ENCODE data around the gene LRPPRC. TPM values are rescaled to one million over a fixed set of nuclear protein-coding genes. Genes with fewer than 3 reads are reported as not detected.

Gene LRPPRC
- total and polyA plus RNA-seq, 9 of the 15 experiments (the other 6 are each of a cell fraction or from before 2014, with no cell fraction given), result 41.5 to 214 (median 138) TPM

DNA sequence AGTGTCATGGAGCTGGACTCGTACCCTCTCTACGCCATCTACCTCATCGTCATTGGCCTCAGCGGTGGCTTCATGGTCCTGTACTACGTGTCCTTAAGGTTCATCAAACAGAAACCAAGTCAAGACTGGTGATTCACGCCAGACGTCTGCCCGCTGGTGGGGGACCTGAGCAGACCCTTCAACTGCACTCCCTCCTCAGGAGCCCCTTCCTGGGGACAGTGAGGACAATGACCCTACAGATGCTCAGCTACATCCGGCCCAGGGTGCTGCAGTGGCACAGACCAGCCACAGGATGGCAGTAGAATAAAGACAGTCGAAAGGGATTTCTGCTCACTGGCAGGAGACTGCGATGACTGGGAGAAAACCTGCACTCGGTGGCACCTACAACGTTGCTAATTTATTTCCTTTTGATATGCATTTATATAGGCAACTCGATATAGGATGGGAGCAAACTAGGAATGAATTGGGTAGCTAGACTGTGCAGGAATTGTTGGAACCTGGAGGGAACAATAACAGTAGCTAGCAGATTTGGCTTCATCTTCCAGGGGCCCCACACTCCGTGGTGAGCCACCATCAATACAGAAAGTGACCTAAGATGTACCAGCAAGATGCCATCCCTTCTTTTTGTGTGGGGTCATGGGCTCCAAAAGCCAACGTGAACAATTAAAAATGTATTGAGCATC is 117.9 kb downstream of the LRPPRC start (continued):
- TF ChIP-seq JUND (IDR thresholded peaks at IDR 0.05; ENCODE audit: borderline replicate concordance, low read depth, low read length) (peak; percentile 30; the same call in 1 of the 2 replicates), JUND (tag; IDR thresholded peaks at IDR 0.05; ENCODE audit: borderline replicate concordance, low read depth, low read length) (no peak), RAD21 (CRISPR knock-in tag; conservative IDR thresholded peaks at IDR 0.05 in 1 of 2, IDR thresholded peaks at IDR 0.05 in 1 of 2) (peak; percentile 76 to 89), ETV1 (tag; conservative IDR thresholded peaks at IDR 0.05; ENCODE audit: low read depth) (peak; percentile 95), CC2D1A (IDR thresholded peaks at IDR 0.05) (peak; percentile 39; the same call in 1 of the 2 replicates), TRIM28 (IDR thresholded peaks at IDR 0.05) (no peak)

DNA sequence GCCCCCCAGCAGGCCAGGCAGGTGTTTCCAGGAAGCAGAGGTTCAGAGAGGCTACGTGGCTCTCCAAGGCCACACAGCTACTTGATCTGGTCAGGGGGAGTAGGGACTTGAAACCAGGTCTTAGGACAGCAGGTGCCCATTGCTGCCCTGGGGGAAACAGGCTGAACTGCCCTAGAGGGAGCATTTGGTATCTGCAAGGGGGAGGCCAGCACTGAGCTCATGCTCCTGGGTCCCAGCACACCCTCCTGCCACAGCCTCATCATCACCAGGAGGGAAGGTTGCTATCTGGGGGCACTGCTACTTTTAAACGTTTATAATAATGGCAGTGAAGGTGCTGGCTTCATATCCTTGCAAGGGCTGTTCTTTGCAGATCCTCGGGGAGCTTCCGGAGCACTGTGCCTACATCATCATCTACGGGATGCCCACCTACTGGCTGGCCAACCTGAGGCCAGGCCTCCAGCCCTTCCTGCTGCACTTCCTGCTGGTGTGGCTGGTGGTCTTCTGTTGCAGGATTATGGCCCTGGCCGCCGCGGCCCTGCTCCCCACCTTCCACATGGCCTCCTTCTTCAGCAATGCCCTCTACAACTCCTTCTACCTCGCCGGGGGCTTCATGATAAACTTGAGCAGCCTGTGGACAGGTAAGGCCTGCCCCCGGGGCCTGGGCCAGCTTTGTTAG is 120.9 kb downstream of the LRPPRC start:
- in situ Hi-C loops (cut with MboI) (loop anchor here (5.0 kb wide), 1 partner anchor 273 kb away; no protein-coding TSS in a partner anchor), intact Hi-C loops (cut with micrococcal nuclease) (loop anchor here (5.0 to 10.0 kb wide), 4 partner anchors 73 to 1082 kb away; no protein-coding TSS in a partner anchor)
- WGBS (ENCODE audit: insufficient coverage, low coverage, missing lambda C conversion rate), result 6% methylated on average over 10 of the region's 11 CpGs
- TF ChIP-seq, protein P1, sequence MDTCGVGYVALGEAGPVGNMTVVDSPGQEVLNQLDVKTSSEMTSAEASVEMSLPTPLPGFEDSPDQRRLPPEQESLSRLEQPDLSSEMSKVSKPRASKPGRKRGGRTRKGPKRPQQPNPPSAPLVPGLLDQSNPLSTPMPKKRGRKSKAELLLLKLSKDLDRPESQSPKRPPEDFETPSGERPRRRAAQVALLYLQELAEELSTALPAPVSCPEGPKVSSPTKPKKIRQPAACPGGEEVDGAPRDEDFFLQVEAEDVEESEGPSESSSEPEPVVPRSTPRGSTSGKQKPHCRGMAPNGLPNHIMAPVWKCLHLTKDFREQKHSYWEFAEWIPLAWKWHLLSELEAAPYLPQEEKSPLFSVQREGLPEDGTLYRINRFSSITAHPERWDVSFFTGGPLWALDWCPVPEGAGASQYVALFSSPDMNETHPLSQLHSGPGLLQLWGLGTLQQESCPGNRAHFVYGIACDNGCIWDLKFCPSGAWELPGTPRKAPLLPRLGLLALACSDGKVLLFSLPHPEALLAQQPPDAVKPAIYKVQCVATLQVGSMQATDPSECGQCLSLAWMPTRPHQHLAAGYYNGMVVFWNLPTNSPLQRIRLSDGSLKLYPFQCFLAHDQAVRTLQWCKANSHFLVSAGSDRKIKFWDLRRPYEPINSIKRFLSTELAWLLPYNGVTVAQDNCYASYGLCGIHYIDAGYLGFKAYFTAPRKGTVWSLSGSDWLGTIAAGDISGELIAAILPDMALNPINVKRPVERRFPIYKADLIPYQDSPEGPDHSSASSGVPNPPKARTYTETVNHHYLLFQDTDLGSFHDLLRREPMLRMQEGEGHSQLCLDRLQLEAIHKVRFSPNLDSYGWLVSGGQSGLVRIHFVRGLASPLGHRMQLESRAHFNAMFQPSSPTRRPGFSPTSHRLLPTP (IDR thresholded peaks at IDR 0.05; ENCODE audit: borderline replicate concordance, extremely low read depth, insufficient read length), result no peak
- no peak for TF ChIP-seq HIVEP1 (CRISPR knock-in tag; IDR thresholded peaks at IDR 0.05)
- TF ChIP-seq ZNF24 (IDR thresholded peaks at IDR 0.05), result no peak
- TF ChIP-seq, protein P2, sequence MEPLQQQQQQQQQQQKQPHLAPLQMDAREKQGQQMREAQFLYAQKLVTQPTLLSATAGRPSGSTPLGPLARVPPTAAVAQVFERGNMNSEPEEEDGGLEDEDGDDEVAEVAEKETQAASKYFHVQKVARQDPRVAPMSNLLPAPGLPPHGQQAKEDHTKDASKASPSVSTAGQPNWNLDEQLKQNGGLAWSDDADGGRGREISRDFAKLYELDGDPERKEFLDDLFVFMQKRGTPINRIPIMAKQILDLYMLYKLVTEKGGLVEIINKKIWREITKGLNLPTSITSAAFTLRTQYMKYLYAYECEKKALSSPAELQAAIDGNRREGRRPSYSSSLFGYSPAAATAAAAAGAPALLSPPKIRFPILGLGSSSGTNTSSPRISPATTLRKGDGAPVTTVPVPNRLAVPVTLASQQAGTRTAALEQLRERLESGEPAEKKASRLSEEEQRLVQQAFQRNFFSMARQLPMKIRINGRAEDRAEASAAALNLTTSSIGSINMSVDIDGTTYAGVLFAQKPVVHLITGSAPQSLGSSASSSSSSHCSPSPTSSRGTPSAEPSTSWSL (CRISPR knock-in tag; IDR thresholded peaks at IDR 0.05; ENCODE audit: borderline replicate concordance), result no peak
- TF ChIP-seq FOXA3 (CRISPR knock-in tag; conservative IDR thresholded peaks at IDR 0.05 in 1 of 2, IDR thresholded peaks at IDR 0.05 in 1 of 2), result no peak
- no peak for TF ChIP-seq FOXK2 (conservative IDR thresholded peaks at IDR 0.05 in 1 of 2, IDR thresholded peaks at IDR 0.05 in 1 of 2; ENCODE audit: low read depth in 2 of 2)
- no peak for TF ChIP-seq STAT5A (IDR thresholded peaks at IDR 0.05; ENCODE audit: borderline replicate concordance, low read length)
- no peak for TF ChIP-seq NBN (IDR thresholded peaks at IDR 0.05; ENCODE audit: low read depth)
- no peak for TF ChIP-seq ZFX (CRISPR knock-in tag; IDR thresholded peaks at IDR 0.05)

More for the DNA sequence above, 120.9 kb downstream of the LRPPRC start:
- Histone ChIP-seq H3K9me3 (replicated peaks; ENCODE audit: control insufficient read depth, insufficient read depth, low read depth, low read length) (no peaks in the 10 kb centered on the region), H3K9me1 (ENCODE audit: control insufficient read depth, insufficient read depth, low read length) (no peaks in the 10 kb centered on the region), H3K9ac (ENCODE audit: insufficient read depth in 1 of 2, low read depth in 2 of 2, low read length in 2 of 2) (no peak overlapping the region), H3K27ac (ENCODE audit: extremely low read depth, low read depth, low read length) (no peak overlapping the region), H2AFZ (ENCODE audit: low read depth, low read length) (no peak overlapping the region), H3K4me2 (ENCODE audit: insufficient read depth, low read length) (no peak overlapping the region), H3K27me3 (ENCODE audit: control insufficient read depth in 2 of 2, insufficient read depth in 2 of 2, low read length in 2 of 2) (peaks cover 25 to 56% of the 10 kb centered on the region in 2 experiments; a peak in 4 of 5 replicates), H4K20me1 (replicated peaks; ENCODE audit: control insufficient read depth, insufficient read depth, low read length) (peaks cover 4% of the 10 kb centered on the region; the same call in 1 of the 2 replicates), H3K79me2 (ENCODE audit: control insufficient read depth, insufficient read depth, low read length) (no peaks in the 10 kb centered on the region), H3K4me1 (replicated peaks in 1 of 2; ENCODE audit: control insufficient read depth in 2 of 2, insufficient read depth in 2 of 2, low read length in 2 of 2) (no peaks in the 10 kb centered on the region), H3K36me3 (ENCODE audit: control insufficient read depth, insufficient read depth, low read length) (no peaks in the 10 kb centered on the region), H3K4me3 (no peak overlapping the region)
- BruUV-seq (replicated peaks), result no TSS peak
- POLR2A ChIA-PET, result interaction anchor here (1.0 kb wide), 1 partner anchor 33 kb away, joined by 4 read pairs; no protein-coding TSS in a partner anchor
- CTCF ChIA-PET (ENCODE audit: low intra/inter-chr PET ratio), result interaction anchor here (0.7 kb wide), 1 partner anchor 1057 kb away, joined by 3 read pairs; no protein-coding TSS in a partner anchor
- FAIRE-seq (no peak), DNase-seq (ENCODE audit: extremely low read depth in 1 of 4, low spot score in 3 of 4) (peak in 1 of 4 experiments; percentile 10), ATAC-seq (peak; percentile 9; the same call in 1 of the 3 replicates)

Measured in K562 (cell line).